ENCODE measurements around the gene C11orf58. TPM values are rescaled to one million over a fixed set of nuclear protein-coding genes. Genes with fewer than 3 reads are reported as not detected.

The C11orf58 gene
- total and polyA plus RNA-seq, 2 donors (not counting 1 experiment from before 2014, with no cell fraction given): 28.8 to 125 TPM

DNA sequence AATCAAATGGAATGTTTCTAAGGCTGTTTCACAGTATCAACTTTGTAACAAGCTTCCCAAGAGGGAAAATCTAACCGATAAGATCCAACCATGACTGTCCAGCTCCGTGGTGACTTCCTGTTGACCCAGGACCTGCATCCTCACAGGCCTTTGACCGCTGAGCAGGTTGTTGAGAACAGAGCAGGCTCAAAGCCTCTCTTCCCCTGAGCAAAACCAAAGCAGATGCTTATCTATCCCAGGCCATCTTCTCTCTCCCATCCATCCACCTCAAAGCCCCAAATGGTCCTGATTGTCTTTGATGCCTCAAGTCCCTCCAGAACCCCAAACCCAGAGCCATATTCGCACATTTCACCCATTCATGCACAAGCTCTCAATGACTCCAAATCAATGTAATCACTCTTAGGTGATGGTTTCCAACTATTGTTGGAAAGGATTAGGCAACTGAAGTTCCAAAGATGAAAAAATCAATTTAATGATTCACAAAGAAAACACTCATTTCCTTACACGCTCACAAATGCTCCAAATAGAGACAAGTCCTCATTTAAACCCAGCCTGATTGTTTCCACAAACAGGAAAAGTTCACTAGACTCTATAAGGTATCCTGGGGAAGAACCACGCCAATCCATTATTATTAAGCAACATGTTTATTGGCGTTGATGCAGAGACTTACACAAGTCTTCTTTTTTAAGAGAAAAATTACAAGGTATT is 48.7 kb downstream of the C11orf58 start:
- no peaks in the 10 kb centered on the region for H3K27me3 ChIP-seq (replicated peaks in 1 of 4; ENCODE audit: control extremely low read depth in 1 of 4, control insufficient read depth in 3 of 4, insufficient read depth in 4 of 4, low read length in 3 of 4)
- DNase-seq (no peak), ATAC-seq (ENCODE audit: low read depth) (no peak)
- intact Hi-C loops (cut with micrococcal nuclease): no loop called here
- no peak overlapping the region for H3K27ac Mint-ChIP-seq
- no peaks in the 10 kb centered on the region for H3K4me1 Mint-ChIP-seq
- H3K79me2 ChIP-seq (ENCODE audit: control insufficient read depth, insufficient read depth, low read length): no peaks in the 10 kb centered on the region
- H3K9me3 Mint-ChIP-seq (ENCODE audit: insufficient read depth): no peaks in the 10 kb centered on the region
- H3K4me2 ChIP-seq (replicated peaks; ENCODE audit: low read depth, low read length, poor library complexity, severe bottlenecking): no peak overlapping the region
- H3K4me3 Mint-ChIP-seq: no peak overlapping the region
- H3K27ac ChIP-seq (ENCODE audit: low read length in 2 of 2): no peak overlapping the region
- H3K9me3 ChIP-seq (ENCODE audit: control extremely low read depth in 1 of 3, control insufficient read depth in 2 of 3, insufficient read depth in 1 of 3, low read length in 2 of 3): no peaks in the 10 kb centered on the region
- no peaks in the 10 kb centered on the region for H3K36me3 ChIP-seq (replicated peaks in 1 of 2; ENCODE audit: control extremely low read depth in 1 of 2, control insufficient read depth in 1 of 2, extremely low read depth in 1 of 2, insufficient read depth in 2 of 2, low read length in 1 of 2)
- ChIA-PET POLR2A (no interaction called here), CTCF (interaction anchor here (1.2 to 6.1 kb wide), 7 partner anchors 10 to 741 kb away, joined by 4 to 41 read pairs (median 10); no protein-coding TSS in a partner anchor)
- no peaks in the 10 kb centered on the region for H4K20me1 ChIP-seq (ENCODE audit: control insufficient read depth, insufficient read depth, low read length, poor library complexity, severe bottlenecking)
- no peak overlapping the region for H3K4me3 ChIP-seq (ENCODE audit: control extremely low read depth in 1 of 5, extremely low read depth in 1 of 5, insufficient read depth in 1 of 5, low read depth in 2 of 5, low read length in 4 of 5)
- no peak for TF ChIP-seq EZH2 (IDR thresholded peaks at IDR 0.05; ENCODE audit: borderline replicate concordance, insufficient read depth, low read depth, low read length, poor library complexity, severe bottlenecking)
- TF ChIP-seq, protein P1, sequence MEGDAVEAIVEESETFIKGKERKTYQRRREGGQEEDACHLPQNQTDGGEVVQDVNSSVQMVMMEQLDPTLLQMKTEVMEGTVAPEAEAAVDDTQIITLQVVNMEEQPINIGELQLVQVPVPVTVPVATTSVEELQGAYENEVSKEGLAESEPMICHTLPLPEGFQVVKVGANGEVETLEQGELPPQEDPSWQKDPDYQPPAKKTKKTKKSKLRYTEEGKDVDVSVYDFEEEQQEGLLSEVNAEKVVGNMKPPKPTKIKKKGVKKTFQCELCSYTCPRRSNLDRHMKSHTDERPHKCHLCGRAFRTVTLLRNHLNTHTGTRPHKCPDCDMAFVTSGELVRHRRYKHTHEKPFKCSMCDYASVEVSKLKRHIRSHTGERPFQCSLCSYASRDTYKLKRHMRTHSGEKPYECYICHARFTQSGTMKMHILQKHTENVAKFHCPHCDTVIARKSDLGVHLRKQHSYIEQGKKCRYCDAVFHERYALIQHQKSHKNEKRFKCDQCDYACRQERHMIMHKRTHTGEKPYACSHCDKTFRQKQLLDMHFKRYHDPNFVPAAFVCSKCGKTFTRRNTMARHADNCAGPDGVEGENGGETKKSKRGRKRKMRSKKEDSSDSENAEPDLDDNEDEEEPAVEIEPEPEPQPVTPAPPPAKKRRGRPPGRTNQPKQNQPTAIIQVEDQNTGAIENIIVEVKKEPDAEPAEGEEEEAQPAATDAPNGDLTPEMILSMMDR (IDR thresholded peaks at IDR 0.05): no peak
- H2AFZ ChIP-seq (ENCODE audit: insufficient read depth, low read depth, low read length, poor library complexity, severe bottlenecking): no peak overlapping the region
- no peak overlapping the region for H3K9ac ChIP-seq (ENCODE audit: low read length)
- H3K27me3 Mint-ChIP-seq: no peaks in the 10 kb centered on the region
- 85% methylated on average over 3 of the region's 7 CpGs for WGBS (ENCODE audit: insufficient coverage)
- H3K4me1 ChIP-seq (ENCODE audit: control insufficient read depth in 2 of 2, insufficient read depth in 2 of 2, low read length in 2 of 2): no peaks in the 10 kb centered on the region
